COLO829 (cell line): ENCODE measurements around the gene TSHR.
"Not testable (repeated sequence)": the region's sequence is repeated elsewhere in the genome, so short reads cannot be mapped to it uniquely, and the experiment has no call there.

Experiments used
- DNase-seq: peaks from one replicate; pipeline ENCODE4 v3.0.0; 2012; ENCODE audit warnings: low spot score

TSHR gene

GRCh38 chr14:80996049-80996901 lies 40.9 kb downstream of the TSHR start:
- DNase-seq, result peak; percentile 62

GRCh38 chr14:81001447-81001846 lies 46.0 kb downstream of the TSHR start:
- DNase-seq, result no peak

- no peak for DNase-seq
Measured at GRCh38 chr14:81004575-81004974, 49.2 kb downstream of the TSHR start.

- DNase-seq, result no peak
Measured at GRCh38 chr14:81005540-81006228, 50.3 kb downstream of the TSHR start.

- no peak for DNase-seq
Measured at GRCh38 chr14:81006266-81006665, 50.8 kb downstream of the TSHR start.

- no peak for DNase-seq
Measured at GRCh38 chr14:81007131-81007530, 51.7 kb downstream of the TSHR start.

GRCh38 chr14:81009346-81009745 lies 53.9 kb downstream of the TSHR start:
- no peak for DNase-seq

- no peak for DNase-seq
Measured at GRCh38 chr14:81018251-81018650, 62.8 kb downstream of the TSHR start.

GRCh38 chr14:81018684-81019083 lies 63.3 kb downstream of the TSHR start:
- no peak for DNase-seq

- DNase-seq, result not testable (repeated sequence)
Measured at GRCh38 chr14:81019113-81019512, 63.7 kb downstream of the TSHR start.

- DNase-seq, result no peak
Measured at GRCh38 chr14:81023095-81023710, 67.8 kb downstream of the TSHR start.

- DNase-seq, result no peak
Measured at GRCh38 chr14:81028461-81028860, 73.0 kb downstream of the TSHR start.

GRCh38 chr14:81031488-81031887 lies 76.1 kb downstream of the TSHR start:
- DNase-seq, result no peak

GRCh38 chr14:81033698-81034240 lies 78.3 kb downstream of the TSHR start:
- DNase-seq, result no peak

GRCh38 chr14:81042438-81042837 lies 87.0 kb downstream of the TSHR start:
- no peak for DNase-seq

- no peak for DNase-seq
Measured at GRCh38 chr14:81051547-81051946, 96.1 kb downstream of the TSHR start.

GRCh38 chr14:81054057-81054456 lies 98.6 kb downstream of the TSHR start:
- DNase-seq, result not testable (repeated sequence)

GRCh38 chr14:81055971-81056370 lies 100.5 kb downstream of the TSHR start:
- no peak for DNase-seq

GRCh38 chr14:81062380-81062779 lies 107.0 kb downstream of the TSHR start:
- no peak for DNase-seq

GRCh38 chr14:81062816-81063215 lies 107.4 kb downstream of the TSHR start:
- DNase-seq, result no peak

- DNase-seq, result peak; percentile 29
Measured at GRCh38 chr14:81066672-81067071, 111.3 kb downstream of the TSHR start.

GRCh38 chr14:81067156-81067555 lies 111.7 kb downstream of the TSHR start:
- DNase-seq, result no peak
